HCT116 (cell line): ENCODE measurements around the gene ARID4A. TPM values are rescaled to one million over a fixed set of nuclear protein-coding genes. Genes with fewer than 3 reads are reported as not detected.

ENCODE experiments used
- ATAC-seq: fragments of 200-7000 bp; cut with Tn5 transposase; 2 replicates; pipeline ENCODE4 v1.9.1; 2020; ENCODE audit warnings: mild to moderate bottlenecking, moderate library complexity
- BruUV-seq: library from RNA; stranded (reverse); fragments of 400-500 nt; replicated peaks from 2 replicates; lab custom pipeline; 2021; lab: Mats Ljungman, UMichigan
- CTCF ChIA-PET: fragments of 300-600 bp; sonication (Branson Sonifier 250); formaldehyde crosslinking; loops from one replicate; lab custom pipeline; 2021; ENCODE audit warnings: antibody characterized with exemption; lab: Charles Lee
- POLR2A ChIA-PET: fragments of 300-600, 350-600 bp; sonication (Branson Sonifier 250); formaldehyde crosslinking; loops from one replicate; lab custom pipeline; 2021; ENCODE audit warnings: antibody characterized with exemption; lab: Charles Lee
- RAD21 ChIA-PET, 2 experiments: fragments of 300-600 bp; sonication (Branson Sonifier 250); formaldehyde crosslinking; loops; one replicate each; lab custom pipeline; 2023; ENCODE audit warnings: low total read pairs in 2 of 2; ENCODE audit not compliant: uncharacterized antibody in 2 of 2, unreplicated experiment in 2 of 2, low non-redundant PET in 1 of 2; lab: Charles Lee
- DNase-seq: peaks from one replicate; pipeline ENCODE4 v3.0.0-alpha.2; 2010; ENCODE audit warnings: low read depth, low spot score
- H2AFZ ChIP-seq: fragments of 200-600 bp; shearing (Covaris generic), sonication (generic); 2 replicates; pipeline ENCODE4 v1.6.1; 2017; ENCODE audit warnings: low read depth, mixed run types, mixed read lengths, antibody characterized with exemption, low read length; ENCODE audit not compliant: poor library complexity, severe bottlenecking
- H3K27ac ChIP-seq: 2 replicates; pipeline ENCODE4 v1.5.1; 2012; ENCODE audit warnings: low read depth, low read length
- H3K27me3 ChIP-seq: fragments of 200-600 bp; sonication (generic); 2 replicates; pipeline ENCODE4 v1.6.1; 2016; ENCODE audit warnings: mixed run types, low read length, mixed read lengths; ENCODE audit not compliant: insufficient read depth
- H3K36me3 ChIP-seq, 2 experiments: fragments of 200-500 bp in 1 of 2; fragments of 200-600 bp in 1 of 2; sonication (Bioruptor generic) in 1 of 2; sonication (generic) in 1 of 2; 2 replicates each; pipeline versions ENCODE4 v1.5.1 to v1.6.1; 2014 to 2016; ENCODE audit warnings: low read length in 2 of 2, inconsistent platforms in 1 of 2, mixed read lengths in 1 of 2, mixed run types in 1 of 2; ENCODE audit not compliant: insufficient read depth in 2 of 2, control insufficient read depth in 1 of 2
- H3K4me1 ChIP-seq, 2 experiments: fragments of 200-600 bp in 1 of 2; sonication (generic) in 1 of 2; 2 replicates each; pipeline versions ENCODE4 v1.5.1 to v1.6.1; 2012 to 2017; ENCODE audit warnings: low read length in 2 of 2, inconsistent platforms in 1 of 2, mild to moderate bottlenecking in 1 of 2, mixed read lengths in 1 of 2, mixed run types in 1 of 2, moderate library complexity in 1 of 2; ENCODE audit not compliant: insufficient read depth in 2 of 2, control insufficient read depth in 1 of 2
- H3K4me2 ChIP-seq: fragments of 200-600 bp; sonication (generic); 2 replicates; pipeline ENCODE4 v1.6.1; 2017; ENCODE audit warnings: mixed run types, low read length, mixed read lengths
- H3K4me3 ChIP-seq, 2 experiments: fragments of 200-600 bp in 1 of 2; sonication (generic) in 1 of 2; replicated peaks in 1 of 2; 2 replicates each; pipeline ENCODE4 v1.5.1; 2011 to 2016; ENCODE audit warnings: low read length in 2 of 2, control low read depth in 1 of 2, low read depth in 1 of 2, mild to moderate bottlenecking in 1 of 2, mixed read lengths in 1 of 2, mixed run types in 1 of 2
- H3K79me2 ChIP-seq: fragments of 200-600 bp; sonication (generic); 2 replicates; pipeline ENCODE4 v1.6.1; 2017; ENCODE audit warnings: mild to moderate bottlenecking, mixed run types, low read length, moderate library complexity, mixed read lengths; ENCODE audit not compliant: insufficient read depth
- H3K9ac ChIP-seq: fragments of 200-600 bp; sonication (generic); 2 replicates; pipeline ENCODE4 v1.6.1; 2016; ENCODE audit warnings: low read length, mixed read lengths
- H3K9me2 ChIP-seq: fragments of 200-600 bp; sonication (generic), shearing (Covaris generic); 2 replicates; pipeline ENCODE4 v1.6.1; 2017; ENCODE audit warnings: mixed run types, mild to moderate bottlenecking, moderate library complexity; ENCODE audit not compliant: insufficient read depth
- H3K9me3 ChIP-seq, 2 experiments: fragments of 200-500 bp in 1 of 2; fragments of 200-600 bp in 1 of 2; sonication (Bioruptor generic) in 1 of 2; sonication (generic) in 1 of 2; 2 replicates each; pipeline ENCODE4 v1.6.1; 2014 to 2017; ENCODE audit warnings: low read length in 2 of 2, mixed read lengths in 2 of 2, inconsistent platforms in 1 of 2, low read depth in 1 of 2, mild to moderate bottlenecking in 1 of 2, mixed run types in 1 of 2, moderate library complexity in 1 of 2; ENCODE audit not compliant: control insufficient read depth in 1 of 2, insufficient read depth in 1 of 2
- H4K20me1 ChIP-seq: fragments of 200-600 bp; sonication (generic), shearing (Covaris generic); 2 replicates; pipeline ENCODE4 v1.6.1; 2017; ENCODE audit warnings: mixed run types, mild to moderate bottlenecking, moderate library complexity; ENCODE audit not compliant: insufficient read depth
- CBX3 ChIP-seq: IDR thresholded peaks from 2 replicates; pipeline ENCODE4 v1.6.1; 2012; ENCODE audit warnings: low read depth
- CEBPB ChIP-seq: IDR thresholded peaks from 2 replicates; pipeline ENCODE4 v1.6.1; 2012; ENCODE audit warnings: low read depth
- EGR1 ChIP-seq: IDR thresholded peaks from 2 replicates; pipeline ENCODE4 v1.6.1; 2012; ENCODE audit warnings: low read depth
- JUND ChIP-seq: IDR thresholded peaks from 2 replicates; pipeline ENCODE4 v1.6.1; 2012
- MAX ChIP-seq: IDR thresholded peaks from 2 replicates; pipeline ENCODE4 v1.6.1; 2012
- POLR2AphosphoS5 ChIP-seq: IDR thresholded peaks from 2 replicates; pipeline ENCODE4 v1.6.1; 2011; ENCODE audit warnings: mild to moderate bottlenecking, low read depth, low read length, moderate library complexity
- REST ChIP-seq: IDR thresholded peaks from 2 replicates; pipeline ENCODE4 v1.6.1; 2012; ENCODE audit warnings: low read depth
- SRF ChIP-seq: IDR thresholded peaks from 2 replicates; pipeline ENCODE4 v1.6.1; 2012; ENCODE audit warnings: low read depth
- YY1 ChIP-seq: IDR thresholded peaks from 2 replicates; pipeline ENCODE4 v1.6.1; 2011; ENCODE audit warnings: low read length, low read depth, moderate library complexity, mild to moderate bottlenecking; ENCODE audit not compliant: insufficient replicate concordance; ENCODE audit errors: extremely low read depth
- ZBTB33 ChIP-seq: IDR thresholded peaks from 2 replicates; pipeline ENCODE4 v1.6.1; 2011; ENCODE audit warnings: mild to moderate bottlenecking, low read length, moderate library complexity; ENCODE audit not compliant: insufficient replicate concordance; ENCODE audit errors: extremely low read depth
- intact Hi-C: fragments of 100-400 bp; cut with micrococcal nuclease; formaldehyde crosslinking; loops from 2 replicates; pipeline ENCODE4 v1.10.0; 2022
- total RNA-seq: library from RNA; stranded (reverse); gene quantifications from one replicate; pipeline ENCODE4 v1.2.1, GENCODE V29; 2021; ENCODE audit not compliant: unreplicated experiment
- TF ChIP-seq, protein P1 (sequence below), 3 experiments: fragments of 200-600 bp in 1 of 3; sonication (generic) in 1 of 3; IDR thresholded peaks in 2 of 3; conservative IDR thresholded peaks in 1 of 3; 2 replicates each; pipeline ENCODE4 v1.5.1; 2012 to 2017; ENCODE audit warnings: low read depth in 2 of 3, low read length in 2 of 3, antibody characterized with exemption in 1 of 3, borderline replicate concordance in 1 of 3, control low read depth in 1 of 3, mild to moderate bottlenecking in 1 of 3, mixed read lengths in 1 of 3, mixed run types in 1 of 3, moderate library complexity in 1 of 3; ENCODE audit not compliant: insufficient read depth in 1 of 3

The ARID4A gene
- total RNA-seq, 1 experiment from 2014 or later, result 13.9 TPM

DNA sequence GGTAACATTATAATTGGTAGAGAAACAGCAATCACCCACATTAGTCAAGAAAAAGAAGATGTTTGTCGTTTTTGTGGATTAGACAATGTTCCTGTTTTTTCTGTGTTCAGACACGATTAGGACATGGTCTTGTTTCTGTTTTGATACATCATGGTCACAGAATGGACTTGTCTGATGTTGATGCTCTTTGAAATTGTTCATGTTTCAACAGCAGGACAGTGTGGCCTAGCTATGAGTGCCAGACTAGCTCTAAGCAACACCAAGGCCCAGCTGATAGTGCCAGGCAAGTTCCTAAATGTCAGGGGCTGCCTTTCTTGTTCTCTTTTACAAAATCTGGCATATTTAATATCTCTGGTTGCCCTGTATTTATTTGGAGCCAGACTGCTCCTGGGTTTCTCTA lies 56.5 kb downstream of the ARID4A start:
- ATAC-seq (no peak), DNase-seq (no peak)
- ChIA-PET POLR2A (no interaction called here), CTCF (no interaction called here), RAD21 (no interaction called here)
- no TSS peak for BruUV-seq
- Histone ChIP-seq H3K4me3 (no peak overlapping the region), H3K27me3 (no peaks in the 10 kb centered on the region), H3K36me3 (peaks cover 0 to 14% of the 10 kb centered on the region in 2 experiments; a peak in 2 of 4 replicates), H3K4me1 (no peaks in the 10 kb centered on the region), H3K27ac (no peak overlapping the region), H3K4me2 (no peak overlapping the region), H3K9me3 (no peaks in the 10 kb centered on the region), H3K9ac (no peak overlapping the region), H2AFZ (no peak overlapping the region), H3K79me2 (no peaks in the 10 kb centered on the region), H4K20me1 (no peaks in the 10 kb centered on the region), H3K9me2 (no peaks in the 10 kb centered on the region)
- TF ChIP-seq ZBTB33, result no peak
- TF ChIP-seq JUND, result no peak
- TF ChIP-seq SRF, result no peak
- no peak for TF ChIP-seq REST
- TF ChIP-seq CEBPB, result no peak
- no peak for TF ChIP-seq EGR1
- TF ChIP-seq YY1, result no peak
- TF ChIP-seq POLR2AphosphoS5, result no peak
- TF ChIP-seq, protein P1, sequence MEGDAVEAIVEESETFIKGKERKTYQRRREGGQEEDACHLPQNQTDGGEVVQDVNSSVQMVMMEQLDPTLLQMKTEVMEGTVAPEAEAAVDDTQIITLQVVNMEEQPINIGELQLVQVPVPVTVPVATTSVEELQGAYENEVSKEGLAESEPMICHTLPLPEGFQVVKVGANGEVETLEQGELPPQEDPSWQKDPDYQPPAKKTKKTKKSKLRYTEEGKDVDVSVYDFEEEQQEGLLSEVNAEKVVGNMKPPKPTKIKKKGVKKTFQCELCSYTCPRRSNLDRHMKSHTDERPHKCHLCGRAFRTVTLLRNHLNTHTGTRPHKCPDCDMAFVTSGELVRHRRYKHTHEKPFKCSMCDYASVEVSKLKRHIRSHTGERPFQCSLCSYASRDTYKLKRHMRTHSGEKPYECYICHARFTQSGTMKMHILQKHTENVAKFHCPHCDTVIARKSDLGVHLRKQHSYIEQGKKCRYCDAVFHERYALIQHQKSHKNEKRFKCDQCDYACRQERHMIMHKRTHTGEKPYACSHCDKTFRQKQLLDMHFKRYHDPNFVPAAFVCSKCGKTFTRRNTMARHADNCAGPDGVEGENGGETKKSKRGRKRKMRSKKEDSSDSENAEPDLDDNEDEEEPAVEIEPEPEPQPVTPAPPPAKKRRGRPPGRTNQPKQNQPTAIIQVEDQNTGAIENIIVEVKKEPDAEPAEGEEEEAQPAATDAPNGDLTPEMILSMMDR (IDR thresholded peaks at IDR 0.05 in 2 of 3, conservative IDR thresholded peaks at IDR 0.05 in 1 of 3; ENCODE audit: borderline replicate concordance in 1 of 3, insufficient read depth in 1 of 3, low read depth in 2 of 3, low read length in 2 of 3), result no peak
- no peak for TF ChIP-seq CBX3
- TF ChIP-seq MAX, result no peak
- intact Hi-C loops, result no loop called here
